C4-2B (cell line): Measurements from ENCODE around the gene AHCYL1.

ENCODE experiments used
- H3K27ac ChIP-seq: fragments of 450-650 bp; 2 replicates; pipeline ENCODE4 v1.5.1; 2017
- CTCF ChIP-seq: fragments of 450-650 bp; conservative IDR thresholded peaks from 2 replicates; pipeline ENCODE4 v1.5.1; 2017; ENCODE audit warnings: mild to moderate bottlenecking
- ZFX ChIP-seq: fragments of 450-650 bp; IDR thresholded peaks from 2 replicates; pipeline ENCODE4 v1.6.1; 2017

AHCYL1 gene

DNA sequence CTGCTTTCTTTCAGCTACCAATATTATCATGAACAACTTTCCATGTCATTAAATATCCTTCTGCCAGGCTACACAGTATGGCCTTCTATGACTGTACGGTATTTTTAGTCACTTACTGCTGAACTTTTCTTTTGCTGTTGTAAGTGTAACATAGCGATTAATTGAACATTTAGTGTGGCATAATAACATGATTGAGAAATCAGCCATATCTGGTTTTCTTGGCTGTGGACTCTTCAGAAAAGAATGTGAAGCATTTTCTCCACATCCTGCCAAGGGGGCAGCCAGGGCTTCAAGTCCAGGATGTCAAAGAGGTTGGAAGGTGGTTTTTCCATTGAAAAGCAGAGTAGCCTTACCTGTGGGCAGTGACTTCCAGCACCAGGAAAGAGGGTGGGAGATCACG lies 8.8 kb upstream of the AHCYL1 start:
- no peak for TF ChIP-seq ZFX
- TF ChIP-seq CTCF = no peak
- H3K27ac ChIP-seq = no peak overlapping the region

DNA sequence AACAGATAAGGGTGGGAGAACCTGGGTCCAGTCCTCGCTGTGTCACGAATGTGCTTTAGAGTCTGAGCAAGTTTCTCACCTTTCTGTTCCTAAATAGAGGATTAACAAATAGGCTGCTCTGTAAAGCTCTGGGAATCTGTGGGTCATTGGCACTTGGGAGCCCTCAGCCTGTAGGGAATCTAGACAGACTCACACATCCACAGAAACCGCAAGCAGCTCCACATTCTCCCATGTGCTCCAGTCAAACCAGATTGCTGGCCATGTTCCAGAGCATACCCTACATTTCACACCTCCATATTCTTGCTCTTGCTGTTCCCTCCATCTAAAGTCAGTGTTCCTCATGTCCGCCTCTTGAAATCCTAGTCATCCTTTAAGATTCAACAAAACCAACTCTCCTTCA lies 7.8 kb upstream of the AHCYL1 start:
- H3K27ac ChIP-seq = no peak overlapping the region
- TF ChIP-seq CTCF (no peak), ZFX (no peak)

DNA sequence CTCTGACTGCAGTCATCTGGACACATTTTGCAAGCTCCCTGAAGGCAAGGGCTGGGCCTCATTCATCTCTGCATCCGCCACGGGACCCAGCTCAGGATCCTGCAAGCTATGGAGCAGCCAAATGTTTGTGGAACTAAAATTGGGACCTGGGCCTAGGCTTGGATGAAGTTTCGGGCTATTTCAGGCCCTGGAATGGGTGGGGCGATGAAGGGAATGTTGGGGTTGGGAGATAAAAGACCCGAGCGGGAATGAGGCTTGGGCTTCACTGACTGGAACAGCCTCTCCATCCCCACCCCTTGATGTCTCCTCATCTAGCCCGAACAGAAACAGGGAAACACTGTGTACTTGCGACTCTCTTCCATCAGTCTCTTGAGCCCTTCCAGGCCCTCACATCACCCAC lies 7.3 kb upstream of the AHCYL1 start:
- no peak for TF ChIP-seq ZFX
- no peak overlapping the region for H3K27ac ChIP-seq

DNA sequence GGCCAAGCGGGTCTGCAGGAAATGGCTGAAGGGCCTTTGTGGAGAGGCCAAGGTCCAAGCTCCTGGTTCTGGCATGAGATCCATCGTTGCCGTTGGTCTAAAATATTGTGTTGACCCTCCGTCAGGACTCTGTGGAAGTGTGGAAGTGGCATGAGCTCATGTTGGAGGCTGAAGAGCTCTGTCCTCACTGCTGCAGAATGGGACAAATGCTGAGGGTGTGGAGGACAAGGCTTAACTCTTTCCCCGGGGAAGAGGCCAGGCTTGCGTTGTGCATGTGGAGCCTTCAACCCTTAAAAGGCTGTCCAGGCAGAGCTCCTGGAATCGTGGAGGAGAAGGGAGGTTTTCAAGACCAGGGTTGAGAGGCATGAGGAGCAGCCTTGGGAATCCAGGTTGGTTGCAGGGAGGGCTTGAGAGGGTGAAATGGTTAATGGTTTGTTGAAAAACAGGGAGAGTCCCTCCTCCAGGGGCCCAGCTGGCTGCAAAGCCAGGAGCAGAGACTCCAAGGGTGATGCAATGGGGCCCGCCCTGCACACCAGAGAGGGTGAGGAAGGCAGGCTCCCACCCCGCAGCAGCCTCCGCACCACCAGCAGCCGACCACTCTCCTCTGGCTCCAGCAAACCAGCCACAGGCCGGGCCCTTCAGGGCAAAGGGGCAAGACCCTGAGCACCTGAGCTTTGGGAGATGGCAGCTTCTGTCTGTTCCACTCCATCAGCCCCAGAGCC lies 6.7 kb upstream of the AHCYL1 start:
- TF ChIP-seq CTCF (no peak), ZFX (no peak)
- H3K27ac ChIP-seq = peak overlapping the region; percentile 4; the same call in 1 of the 2 replicates

- TF ChIP-seq CTCF = no peak
- no peak for TF ChIP-seq ZFX
Measured at GRCh38 chr1:109978761-109979488, 5.6 kb upstream of the AHCYL1 start.

DNA sequence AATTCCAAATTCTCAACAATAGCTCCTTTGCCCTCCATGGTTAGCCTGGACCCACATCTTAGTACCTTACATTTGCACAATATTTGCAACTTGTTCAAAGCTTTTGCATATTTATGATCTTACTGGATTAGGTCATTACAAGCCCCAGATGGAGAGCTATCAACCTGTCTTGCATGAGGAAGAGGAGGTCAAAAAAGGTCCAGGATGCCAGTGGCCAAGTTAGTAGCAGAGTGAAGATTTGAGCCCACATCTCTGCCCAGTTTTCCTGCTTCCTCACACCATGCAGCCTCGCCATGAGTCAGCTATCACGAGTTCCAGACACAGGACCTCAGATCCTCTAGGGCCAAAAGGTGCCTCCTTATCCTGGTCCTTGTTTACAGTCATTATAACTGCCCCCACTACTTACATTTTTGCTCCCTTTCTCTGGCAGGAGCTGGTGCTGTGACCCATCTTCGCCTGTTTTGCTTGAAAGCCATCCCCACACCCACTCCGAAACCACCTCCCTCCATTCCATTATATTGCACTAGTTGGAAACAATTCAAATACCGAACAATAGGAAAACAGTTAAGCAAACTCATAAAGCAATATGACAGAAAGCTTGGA lies 5.0 kb upstream of the AHCYL1 start:
- no peak for TF ChIP-seq CTCF
- TF ChIP-seq ZFX = no peak
- peak overlapping the region; percentile 18; the same call in 1 of the 2 replicates for H3K27ac ChIP-seq

More at GRCh38 chr1:109978761-109979488, 5.6 kb upstream of the AHCYL1 start:
- H3K27ac ChIP-seq = peak overlapping the region; percentile 18

DNA sequence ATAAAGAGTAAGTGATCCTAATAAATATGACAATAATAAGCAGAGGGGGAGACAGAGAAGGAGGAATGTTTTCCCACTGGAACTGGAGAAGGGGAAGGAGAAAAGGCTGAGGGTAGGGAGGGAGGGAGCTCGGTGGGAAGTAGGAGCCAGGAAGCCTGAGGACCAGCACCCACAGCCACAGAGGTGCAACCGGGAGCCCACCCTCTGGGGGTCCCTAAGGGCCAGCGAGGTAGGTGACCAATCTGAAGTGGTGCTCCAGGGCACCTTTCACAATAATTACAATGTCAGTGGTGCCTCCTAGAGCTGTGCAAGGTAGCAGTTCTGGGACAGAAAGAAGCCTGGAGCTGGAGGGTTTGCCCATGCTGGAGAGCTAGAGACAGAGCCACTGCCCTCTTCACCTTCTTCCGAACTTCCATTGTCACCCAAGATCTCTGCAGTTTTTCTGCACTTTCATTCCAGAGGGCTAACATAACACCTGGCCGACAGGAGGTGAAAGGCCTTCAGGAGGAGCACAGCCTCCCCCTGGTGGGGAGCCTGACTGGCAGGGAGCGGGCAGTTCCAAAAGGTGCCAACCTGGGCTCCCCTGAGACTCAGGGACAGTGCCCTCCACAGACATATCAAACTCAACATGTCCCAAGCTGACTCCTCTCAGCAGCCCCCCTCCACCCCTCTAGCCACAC lies 4.1 kb upstream of the AHCYL1 start:
- peak overlapping the region; percentile 24 for H3K27ac ChIP-seq
- TF ChIP-seq ZFX (no peak), CTCF (peak; percentile 82)
